T47D (cell line): ENCODE results near the gene KRT86.

Experiments used
- DNase-seq, 2 experiments: peaks; one replicate each; pipeline versions ENCODE4 v3.0.0 to v3.0.0-alpha.2; 2011 to 2012; ENCODE audit warnings: low read depth in 1 of 2, low spot score in 1 of 2
- JUND ChIP-seq: IDR thresholded peaks from 2 replicates; pipeline ENCODE4 v1.6.1; 2012; ENCODE audit warnings: low read depth
- in situ Hi-C: cut with HindIII; loops from 2 replicates; pipeline ENCODE4 v1.10.0; 2016; ENCODE audit warnings: low sequenced_read_pairs, low pct_unique_long_range_greater_than_20kb

Gene KRT86

GRCh38 chr12:52346593-52346992 lies 72.1 kb downstream of the KRT86 start:
- DNase-seq, result no peak
- TF ChIP-seq JUND, result no peak
- in situ Hi-C loops, result no loop called here

DNA sequence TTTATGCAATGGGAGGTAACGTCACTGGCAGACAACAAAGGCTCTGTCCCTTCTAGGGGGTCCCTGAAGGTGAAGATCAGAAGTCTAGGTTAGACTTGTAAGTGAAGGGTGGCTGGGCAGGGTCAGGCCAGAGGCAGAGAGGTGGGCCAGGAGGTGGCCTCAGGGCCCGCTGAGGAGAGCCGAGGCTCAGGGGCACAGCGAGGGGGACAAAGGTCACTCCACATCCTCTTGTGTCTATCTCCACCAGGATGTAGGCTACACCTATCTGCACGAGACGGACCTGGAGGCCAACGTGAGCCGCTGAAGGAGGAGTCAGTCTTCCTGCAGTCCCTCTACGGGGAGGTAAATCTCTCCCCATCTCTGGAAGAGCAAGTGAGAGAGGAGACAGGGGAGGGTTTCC lies 72.6 kb downstream of the KRT86 start:
- no peak for TF ChIP-seq JUND
- in situ Hi-C loops, result no loop called here
- no peak for DNase-seq

DNA sequence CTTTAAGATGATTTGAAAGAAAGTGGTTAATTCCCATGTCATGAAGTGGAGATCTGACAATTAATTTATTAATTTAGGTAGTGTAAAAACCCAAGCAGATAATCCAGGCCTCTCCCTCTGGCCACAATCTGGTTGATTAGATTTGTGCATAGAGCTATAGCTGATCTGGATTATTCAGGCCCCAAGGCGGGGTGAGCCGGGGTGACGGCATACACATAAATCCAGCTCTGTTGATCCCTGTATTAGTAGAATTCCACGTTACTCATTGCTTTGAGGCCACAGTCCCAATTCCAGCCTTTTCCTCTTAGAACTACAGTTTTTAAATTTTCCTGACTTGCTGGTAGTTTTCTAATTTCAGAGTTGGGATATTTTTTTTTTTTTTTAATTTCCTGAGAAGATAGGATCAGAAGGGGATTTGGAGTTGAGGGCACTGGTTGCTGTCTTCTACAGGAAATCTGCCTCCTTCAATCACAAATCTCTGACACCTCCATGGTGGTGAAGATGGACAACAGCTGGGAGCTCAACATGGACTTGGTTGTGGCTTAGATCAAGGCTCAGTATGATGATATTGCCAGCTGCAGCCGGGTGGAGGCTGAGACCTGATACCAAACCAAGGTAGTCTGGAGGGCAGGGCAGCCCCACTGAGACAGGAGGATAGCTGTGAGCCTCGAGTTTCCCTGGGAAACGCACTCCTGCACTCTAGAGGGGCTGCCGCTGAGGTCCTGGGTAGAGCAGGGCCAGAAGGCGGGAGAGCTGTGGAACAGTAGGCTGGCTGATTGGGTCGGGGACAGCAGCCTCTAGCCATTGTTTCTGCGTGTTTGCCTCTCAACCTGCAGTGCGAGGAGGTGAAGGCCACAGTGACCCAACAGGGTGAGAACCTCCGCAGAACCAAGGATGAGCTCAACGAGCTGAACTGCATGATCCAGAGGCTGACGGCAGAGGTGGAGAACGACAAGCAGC lies 73.4 kb downstream of the KRT86 start:
- in situ Hi-C loops, result no loop called here
- no peak for TF ChIP-seq JUND
- no peak for DNase-seq

DNA sequence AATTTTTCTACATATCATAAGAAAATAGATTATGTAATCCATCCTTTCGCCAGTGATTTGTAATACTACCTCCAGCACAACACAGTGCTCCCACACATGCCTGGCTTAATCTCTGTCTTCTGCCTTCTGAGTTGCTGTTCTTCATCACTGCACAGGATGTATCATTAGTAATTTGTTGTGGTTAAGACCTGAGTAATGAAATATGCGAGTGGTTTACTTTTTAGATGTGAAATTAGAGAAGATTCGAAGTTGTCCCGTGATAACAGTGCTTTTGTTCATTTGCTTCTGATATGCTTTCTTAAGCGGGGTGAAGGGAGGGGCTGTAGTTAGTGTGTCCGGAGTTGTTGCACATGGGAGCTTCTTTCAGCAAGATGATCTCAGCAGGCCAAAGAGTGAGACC lies 74.8 kb downstream of the KRT86 start:
- in situ Hi-C loops, result no loop called here
- no peak for TF ChIP-seq JUND
- no peak for DNase-seq

GRCh38 chr12:52350021-52350620 lies 75.7 kb downstream of the KRT86 start:
- no peak for DNase-seq
- TF ChIP-seq JUND, result no peak
- in situ Hi-C loops, result no loop called here

DNA sequence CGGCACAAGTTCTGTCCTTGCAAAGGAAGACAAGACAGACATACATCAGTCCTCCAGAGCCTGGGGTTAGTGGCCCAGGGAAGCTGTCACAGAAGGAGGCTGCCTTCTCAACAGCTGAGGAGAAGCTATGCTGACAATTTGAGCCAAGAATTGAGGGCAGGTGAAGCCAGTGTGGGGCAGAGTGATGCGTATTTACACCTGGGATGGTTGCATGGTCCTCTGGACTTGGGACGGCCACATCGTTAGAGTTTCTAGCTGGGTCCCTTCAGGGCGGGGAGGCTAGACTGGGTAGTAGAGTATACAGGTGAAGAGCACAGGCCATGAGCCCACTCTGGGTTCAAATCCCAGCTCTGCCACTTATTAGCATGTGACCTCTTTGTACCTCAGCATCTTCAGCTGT lies 76.3 kb downstream of the KRT86 start:
- in situ Hi-C loops, result no loop called here
- DNase-seq, result no peak
- TF ChIP-seq JUND, result no peak

GRCh38 chr12:52351196-52352059 lies 77.0 kb downstream of the KRT86 start:
- TF ChIP-seq JUND, result no peak
- in situ Hi-C loops, result no loop called here
- DNase-seq, result peak in 1 of 2 experiments; percentile 33

DNA sequence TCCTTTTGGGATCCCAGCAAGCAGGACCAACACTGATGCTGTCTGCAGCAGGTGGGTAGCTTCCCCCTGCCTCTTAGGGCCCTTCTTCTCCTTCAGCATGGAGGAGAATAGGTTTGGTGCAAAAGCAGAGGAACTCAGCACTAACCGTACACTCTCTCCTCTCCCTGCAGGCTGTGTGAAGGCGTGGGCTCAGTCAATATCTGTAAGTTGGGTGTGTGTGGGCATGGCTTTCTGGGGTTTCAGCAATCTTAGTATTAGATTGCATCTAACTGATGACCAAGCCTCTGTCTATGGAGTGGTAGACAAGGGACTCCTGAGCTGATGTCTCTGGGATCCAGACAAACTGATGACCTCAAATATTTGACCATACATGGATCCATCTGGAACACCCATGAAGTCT lies 78.5 kb downstream of the KRT86 start:
- no peak for DNase-seq
- TF ChIP-seq JUND, result no peak
- in situ Hi-C loops, result no loop called here

DNA sequence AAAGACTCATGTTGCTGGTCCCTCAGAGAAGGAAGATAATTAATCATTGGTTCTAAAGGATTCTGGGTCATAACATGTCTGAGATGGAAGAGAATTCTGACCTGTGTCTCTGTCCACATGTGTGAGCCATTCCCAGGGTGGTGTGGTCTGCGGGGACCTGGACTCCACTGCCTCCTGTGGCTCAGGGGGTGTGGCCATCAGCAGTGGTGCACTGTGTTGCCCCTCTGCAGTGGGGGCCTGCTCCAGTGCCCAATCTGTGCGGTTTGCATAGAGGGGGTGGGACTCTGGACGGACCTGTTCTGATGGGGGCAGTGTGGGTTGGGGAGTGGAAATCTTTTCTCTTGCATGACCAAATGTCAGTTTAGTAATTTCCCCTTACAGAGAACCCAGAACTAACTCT lies 79.3 kb downstream of the KRT86 start:
- no peak for TF ChIP-seq JUND
- in situ Hi-C loops, result no loop called here
- no peak for DNase-seq

DNA sequence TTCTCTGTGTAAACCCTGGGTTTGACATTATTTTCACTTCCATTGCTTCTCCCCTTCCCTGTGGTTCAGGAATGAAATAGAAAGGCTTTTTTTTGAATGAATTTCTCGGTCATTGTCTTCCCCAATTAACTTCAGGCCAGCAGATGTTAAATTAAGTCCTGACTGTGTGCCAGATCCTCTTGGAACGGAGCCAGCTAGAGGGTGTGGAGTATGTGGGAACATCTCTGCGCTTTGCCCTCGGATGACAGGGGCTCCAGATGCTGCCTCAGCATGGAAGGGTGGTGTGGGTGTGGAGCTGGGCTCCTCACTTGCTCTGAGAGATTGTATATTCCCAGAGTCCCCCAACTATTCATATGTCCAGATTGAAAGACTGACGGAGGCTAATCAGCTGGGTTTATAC lies 79.8 kb downstream of the KRT86 start:
- in situ Hi-C loops, result no loop called here
- no peak for DNase-seq
- no peak for TF ChIP-seq JUND

GRCh38 chr12:52355176-52355575 lies 80.7 kb downstream of the KRT86 start:
- in situ Hi-C loops, result no loop called here
- DNase-seq, result no peak
- TF ChIP-seq JUND, result no peak

GRCh38 chr12:52356031-52356761 lies 81.8 kb downstream of the KRT86 start:
- in situ Hi-C loops, result no loop called here
- no peak for TF ChIP-seq JUND
- DNase-seq, result no peak
